HCT116 (cell line): Measurements from ENCODE around the gene TCHP. TPM values are rescaled to one million over a fixed set of nuclear protein-coding genes. Genes with fewer than 3 reads are reported as not detected.

Experiments used
- ATAC-seq: fragments of 200-7000 bp; cut with Tn5 transposase; 2 replicates; pipeline ENCODE4 v1.9.1; 2020; ENCODE audit warnings: mild to moderate bottlenecking, moderate library complexity
- BruUV-seq: library from RNA; stranded (reverse); fragments of 400-500 nt; replicated peaks from 2 replicates; lab custom pipeline; 2021; lab: Mats Ljungman, UMichigan
- CTCF ChIA-PET: fragments of 300-600 bp; sonication (Branson Sonifier 250); formaldehyde crosslinking; loops from one replicate; lab custom pipeline; 2021; ENCODE audit warnings: antibody characterized with exemption; lab: Charles Lee
- POLR2A ChIA-PET: fragments of 300-600, 350-600 bp; sonication (Branson Sonifier 250); formaldehyde crosslinking; loops from one replicate; lab custom pipeline; 2021; ENCODE audit warnings: antibody characterized with exemption; lab: Charles Lee
- RAD21 ChIA-PET, 2 experiments: fragments of 300-600 bp; sonication (Branson Sonifier 250); formaldehyde crosslinking; loops; one replicate each; lab custom pipeline; 2023; ENCODE audit warnings: low total read pairs in 2 of 2; ENCODE audit not compliant: uncharacterized antibody in 2 of 2, unreplicated experiment in 2 of 2, low non-redundant PET in 1 of 2; lab: Charles Lee
- DNase-seq: peaks from one replicate; pipeline ENCODE4 v3.0.0-alpha.2; 2010; ENCODE audit warnings: low read depth, low spot score
- H2AFZ ChIP-seq: fragments of 200-600 bp; shearing (Covaris generic), sonication (generic); 2 replicates; pipeline ENCODE4 v1.6.1; 2017; ENCODE audit warnings: low read depth, mixed run types, mixed read lengths, antibody characterized with exemption, low read length; ENCODE audit not compliant: poor library complexity, severe bottlenecking
- H3K27ac ChIP-seq: 2 replicates; pipeline ENCODE4 v1.5.1; 2012; ENCODE audit warnings: low read depth, low read length
- H3K27me3 ChIP-seq: fragments of 200-600 bp; sonication (generic); 2 replicates; pipeline ENCODE4 v1.6.1; 2016; ENCODE audit warnings: mixed run types, low read length, mixed read lengths; ENCODE audit not compliant: insufficient read depth
- H3K36me3 ChIP-seq, 2 experiments: fragments of 200-500 bp in 1 of 2; fragments of 200-600 bp in 1 of 2; sonication (Bioruptor generic) in 1 of 2; sonication (generic) in 1 of 2; 2 replicates each; pipeline versions ENCODE4 v1.5.1 to v1.6.1; 2014 to 2016; ENCODE audit warnings: low read length in 2 of 2, inconsistent platforms in 1 of 2, mixed read lengths in 1 of 2, mixed run types in 1 of 2; ENCODE audit not compliant: insufficient read depth in 2 of 2, control insufficient read depth in 1 of 2
- H3K4me1 ChIP-seq, 2 experiments: fragments of 200-600 bp in 1 of 2; sonication (generic) in 1 of 2; 2 replicates each; pipeline versions ENCODE4 v1.5.1 to v1.6.1; 2012 to 2017; ENCODE audit warnings: low read length in 2 of 2, inconsistent platforms in 1 of 2, mild to moderate bottlenecking in 1 of 2, mixed read lengths in 1 of 2, mixed run types in 1 of 2, moderate library complexity in 1 of 2; ENCODE audit not compliant: insufficient read depth in 2 of 2, control insufficient read depth in 1 of 2
- H3K4me2 ChIP-seq: fragments of 200-600 bp; sonication (generic); 2 replicates; pipeline ENCODE4 v1.6.1; 2017; ENCODE audit warnings: mixed run types, low read length, mixed read lengths
- H3K4me3 ChIP-seq, 2 experiments: fragments of 200-600 bp in 1 of 2; sonication (generic) in 1 of 2; replicated peaks in 1 of 2; 2 replicates each; pipeline ENCODE4 v1.5.1; 2011 to 2016; ENCODE audit warnings: low read length in 2 of 2, control low read depth in 1 of 2, low read depth in 1 of 2, mild to moderate bottlenecking in 1 of 2, mixed read lengths in 1 of 2, mixed run types in 1 of 2
- H3K79me2 ChIP-seq: fragments of 200-600 bp; sonication (generic); 2 replicates; pipeline ENCODE4 v1.6.1; 2017; ENCODE audit warnings: mild to moderate bottlenecking, mixed run types, low read length, moderate library complexity, mixed read lengths; ENCODE audit not compliant: insufficient read depth
- H3K9ac ChIP-seq: fragments of 200-600 bp; sonication (generic); 2 replicates; pipeline ENCODE4 v1.6.1; 2016; ENCODE audit warnings: low read length, mixed read lengths
- H3K9me2 ChIP-seq: fragments of 200-600 bp; sonication (generic), shearing (Covaris generic); 2 replicates; pipeline ENCODE4 v1.6.1; 2017; ENCODE audit warnings: mixed run types, mild to moderate bottlenecking, moderate library complexity; ENCODE audit not compliant: insufficient read depth
- H3K9me3 ChIP-seq, 2 experiments: fragments of 200-500 bp in 1 of 2; fragments of 200-600 bp in 1 of 2; sonication (Bioruptor generic) in 1 of 2; sonication (generic) in 1 of 2; 2 replicates each; pipeline ENCODE4 v1.6.1; 2014 to 2017; ENCODE audit warnings: low read length in 2 of 2, mixed read lengths in 2 of 2, inconsistent platforms in 1 of 2, low read depth in 1 of 2, mild to moderate bottlenecking in 1 of 2, mixed run types in 1 of 2, moderate library complexity in 1 of 2; ENCODE audit not compliant: control insufficient read depth in 1 of 2, insufficient read depth in 1 of 2
- H4K20me1 ChIP-seq: fragments of 200-600 bp; sonication (generic), shearing (Covaris generic); 2 replicates; pipeline ENCODE4 v1.6.1; 2017; ENCODE audit warnings: mixed run types, mild to moderate bottlenecking, moderate library complexity; ENCODE audit not compliant: insufficient read depth
- EZH2 ChIP-seq: fragments of 200-600 bp; sonication (generic); IDR thresholded peaks from 2 replicates; pipeline ENCODE4 v1.6.1; 2017; ENCODE audit warnings: antibody characterized with exemption, mixed run types
- JUND ChIP-seq: IDR thresholded peaks from 2 replicates; pipeline ENCODE4 v1.6.1; 2012
- SRF ChIP-seq: IDR thresholded peaks from 2 replicates; pipeline ENCODE4 v1.6.1; 2012; ENCODE audit warnings: low read depth
- TCF7L2 ChIP-seq: IDR thresholded peaks from 2 replicates; pipeline ENCODE4 v1.7.0; 2011; ENCODE audit warnings: borderline replicate concordance, inconsistent platforms; ENCODE audit not compliant: insufficient read depth, insufficient read length; ENCODE audit errors: extremely low read depth
- ZNF274 ChIP-seq: fragments of 200-500 bp; sonication (Bioruptor generic); IDR thresholded peaks from 2 replicates; pipeline ENCODE4 v1.6.1; 2014; ENCODE audit warnings: mild to moderate bottlenecking, low read depth, low read length, inconsistent platforms
- intact Hi-C: fragments of 100-400 bp; cut with micrococcal nuclease; formaldehyde crosslinking; loops from 2 replicates; pipeline ENCODE4 v1.10.0; 2022
- total RNA-seq: library from RNA; stranded (reverse); gene quantifications from one replicate; pipeline ENCODE4 v1.2.1, GENCODE V29; 2021; ENCODE audit not compliant: unreplicated experiment
- TF ChIP-seq, protein P1 (sequence below): IDR thresholded peaks from 2 replicates; pipeline ENCODE4 v1.6.1; 2012
- TF ChIP-seq, protein P2 (sequence below): IDR thresholded peaks from 2 replicates; pipeline ENCODE4 v1.6.1; 2012
- TF ChIP-seq, protein P3 (sequence below): IDR thresholded peaks from 2 replicates; pipeline ENCODE4 v1.6.1; 2011; ENCODE audit warnings: mild to moderate bottlenecking, low read length, moderate library complexity; ENCODE audit not compliant: insufficient replicate concordance; ENCODE audit errors: extremely low read depth
- TF ChIP-seq, protein P4 (sequence below), 3 experiments: fragments of 200-600 bp in 1 of 3; sonication (generic) in 1 of 3; IDR thresholded peaks in 2 of 3; conservative IDR thresholded peaks in 1 of 3; 2 replicates each; pipeline ENCODE4 v1.5.1; 2012 to 2017; ENCODE audit warnings: low read depth in 2 of 3, low read length in 2 of 3, antibody characterized with exemption in 1 of 3, borderline replicate concordance in 1 of 3, control low read depth in 1 of 3, mild to moderate bottlenecking in 1 of 3, mixed read lengths in 1 of 3, mixed run types in 1 of 3, moderate library complexity in 1 of 3; ENCODE audit not compliant: insufficient read depth in 1 of 3

Gene TCHP
- total RNA-seq, 1 experiment from 2014 or later: 17.3 TPM

DNA sequence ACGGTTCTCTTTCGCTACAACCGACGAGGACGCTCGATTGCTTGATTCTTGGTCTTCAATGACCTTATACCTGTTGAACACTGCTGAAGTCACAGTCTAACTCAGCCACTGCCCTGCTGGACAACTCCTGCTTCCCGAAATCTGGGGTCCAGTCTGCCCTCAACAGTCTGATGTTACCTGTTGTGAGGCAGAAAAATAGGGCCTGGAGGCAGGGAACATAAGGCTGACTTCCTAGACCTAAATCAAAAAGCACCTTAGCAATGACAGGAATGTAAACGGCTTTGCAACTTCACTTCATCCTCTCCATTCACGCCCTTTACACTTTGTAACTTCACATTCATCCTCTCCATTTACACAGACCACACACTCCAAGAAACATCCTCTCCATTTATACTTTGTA, 19.1 kb upstream of the TCHP start:
- no peaks in the 10 kb centered on the region for H3K9me2 ChIP-seq
- H3K4me2 ChIP-seq: peak overlapping the region; percentile 95
- peak overlapping the region; percentile 53 to 79 for H3K4me3 ChIP-seq
- H3K36me3 ChIP-seq: no peaks in the 10 kb centered on the region
- intact Hi-C loops: loop anchor here (2.0 kb wide), 1 partner anchor 76 kb away; no protein-coding TSS in a partner anchor
- no peak for TF ChIP-seq TCF7L2
- TF ChIP-seq ZNF274: no peak
- TF ChIP-seq JUND: no peak
- no peak for TF ChIP-seq EZH2
- TF ChIP-seq, protein P1, sequence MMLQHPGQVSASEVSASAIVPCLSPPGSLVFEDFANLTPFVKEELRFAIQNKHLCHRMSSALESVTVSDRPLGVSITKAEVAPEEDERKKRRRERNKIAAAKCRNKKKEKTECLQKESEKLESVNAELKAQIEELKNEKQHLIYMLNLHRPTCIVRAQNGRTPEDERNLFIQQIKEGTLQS: no peak
- no peak for TF ChIP-seq SRF
- TF ChIP-seq, all 23 proteins: peak for 0
- CTCF ChIA-PET: interaction anchor here (0.6 kb wide), 1 partner anchor 160 kb away, joined by 3 read pairs; no protein-coding TSS in a partner anchor
- H3K27me3 ChIP-seq: no peaks in the 10 kb centered on the region
- POLR2A ChIA-PET: no interaction called here
- peak overlapping the region; percentile 63 for H3K9ac ChIP-seq
- RAD21 ChIA-PET: no interaction called here
- peaks cover 27% of the 10 kb centered on the region for H3K79me2 ChIP-seq
- H2AFZ ChIP-seq: peak overlapping the region; percentile 82
- DNase-seq (no peak), ATAC-seq (peak; percentile 1; the same call in 1 of the 2 replicates)
- H3K4me1 ChIP-seq: peaks cover 10 to 34% of the 10 kb centered on the region in 2 experiments
- no peaks in the 10 kb centered on the region for H4K20me1 ChIP-seq
- TSS peak; percentile 69 for BruUV-seq
- H3K27ac ChIP-seq: no peak overlapping the region; the same call in 1 of the 2 replicates
- no peaks in the 10 kb centered on the region for H3K9me3 ChIP-seq

DNA sequence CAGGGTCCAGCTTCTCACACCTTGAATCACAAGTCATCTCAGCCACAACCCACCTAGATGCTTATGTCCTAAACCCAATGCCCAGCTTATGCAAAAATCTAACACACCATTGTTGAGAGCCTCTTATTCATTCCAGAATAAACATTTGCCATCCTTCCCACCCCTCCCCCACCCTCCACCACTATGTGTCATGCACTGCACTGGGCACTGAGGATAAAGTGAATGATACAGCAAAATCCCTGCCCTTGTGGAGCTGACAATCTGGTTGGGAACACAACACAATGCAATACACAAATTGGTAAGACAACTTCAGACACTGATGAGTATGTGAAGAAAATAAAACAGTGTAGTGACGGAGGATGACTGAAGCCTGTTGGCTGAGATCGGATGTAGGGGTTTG, 18.3 kb upstream of the TCHP start:
- intact Hi-C loops: loop anchor here (2.0 kb wide), 1 partner anchor 77 kb away; no protein-coding TSS in a partner anchor
- Histone ChIP-seq H3K9me3 (no peaks in the 10 kb centered on the region), H3K27me3 (no peaks in the 10 kb centered on the region), H3K27ac (no peak overlapping the region), H3K79me2 (peaks cover 27% of the 10 kb centered on the region), H3K36me3 (no peaks in the 10 kb centered on the region), H3K9me2 (no peaks in the 10 kb centered on the region), H2AFZ (no peak overlapping the region), H3K9ac (no peak overlapping the region), H3K4me2 (peak overlapping the region; percentile 95; the same call in 1 of the 2 replicates), H3K4me1 (peaks cover 9 to 33% of the 10 kb centered on the region in 2 experiments), H4K20me1 (no peaks in the 10 kb centered on the region), H3K4me3 (no peak overlapping the region)
- no peak for DNase-seq
- no TSS peak for BruUV-seq
- ChIA-PET RAD21 (no interaction called here), CTCF (interaction anchor here (0.6 kb wide), 1 partner anchor 160 kb away, joined by 3 read pairs; no protein-coding TSS in a partner anchor), POLR2A (no interaction called here)
- TF ChIP-seq, protein P2, sequence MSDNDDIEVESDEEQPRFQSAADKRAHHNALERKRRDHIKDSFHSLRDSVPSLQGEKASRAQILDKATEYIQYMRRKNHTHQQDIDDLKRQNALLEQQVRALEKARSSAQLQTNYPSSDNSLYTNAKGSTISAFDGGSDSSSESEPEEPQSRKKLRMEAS: no peak
- TF ChIP-seq, protein P3, sequence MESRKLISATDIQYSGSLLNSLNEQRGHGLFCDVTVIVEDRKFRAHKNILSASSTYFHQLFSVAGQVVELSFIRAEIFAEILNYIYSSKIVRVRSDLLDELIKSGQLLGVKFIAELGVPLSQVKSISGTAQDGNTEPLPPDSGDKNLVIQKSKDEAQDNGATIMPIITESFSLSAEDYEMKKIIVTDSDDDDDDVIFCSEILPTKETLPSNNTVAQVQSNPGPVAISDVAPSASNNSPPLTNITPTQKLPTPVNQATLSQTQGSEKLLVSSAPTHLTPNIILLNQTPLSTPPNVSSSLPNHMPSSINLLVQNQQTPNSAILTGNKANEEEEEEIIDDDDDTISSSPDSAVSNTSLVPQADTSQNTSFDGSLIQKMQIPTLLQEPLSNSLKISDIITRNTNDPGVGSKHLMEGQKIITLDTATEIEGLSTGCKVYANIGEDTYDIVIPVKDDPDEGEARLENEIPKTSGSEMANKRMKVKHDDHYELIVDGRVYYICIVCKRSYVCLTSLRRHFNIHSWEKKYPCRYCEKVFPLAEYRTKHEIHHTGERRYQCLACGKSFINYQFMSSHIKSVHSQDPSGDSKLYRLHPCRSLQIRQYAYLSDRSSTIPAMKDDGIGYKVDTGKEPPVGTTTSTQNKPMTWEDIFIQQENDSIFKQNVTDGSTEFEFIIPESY: no peak
- TF ChIP-seq, protein P4, sequence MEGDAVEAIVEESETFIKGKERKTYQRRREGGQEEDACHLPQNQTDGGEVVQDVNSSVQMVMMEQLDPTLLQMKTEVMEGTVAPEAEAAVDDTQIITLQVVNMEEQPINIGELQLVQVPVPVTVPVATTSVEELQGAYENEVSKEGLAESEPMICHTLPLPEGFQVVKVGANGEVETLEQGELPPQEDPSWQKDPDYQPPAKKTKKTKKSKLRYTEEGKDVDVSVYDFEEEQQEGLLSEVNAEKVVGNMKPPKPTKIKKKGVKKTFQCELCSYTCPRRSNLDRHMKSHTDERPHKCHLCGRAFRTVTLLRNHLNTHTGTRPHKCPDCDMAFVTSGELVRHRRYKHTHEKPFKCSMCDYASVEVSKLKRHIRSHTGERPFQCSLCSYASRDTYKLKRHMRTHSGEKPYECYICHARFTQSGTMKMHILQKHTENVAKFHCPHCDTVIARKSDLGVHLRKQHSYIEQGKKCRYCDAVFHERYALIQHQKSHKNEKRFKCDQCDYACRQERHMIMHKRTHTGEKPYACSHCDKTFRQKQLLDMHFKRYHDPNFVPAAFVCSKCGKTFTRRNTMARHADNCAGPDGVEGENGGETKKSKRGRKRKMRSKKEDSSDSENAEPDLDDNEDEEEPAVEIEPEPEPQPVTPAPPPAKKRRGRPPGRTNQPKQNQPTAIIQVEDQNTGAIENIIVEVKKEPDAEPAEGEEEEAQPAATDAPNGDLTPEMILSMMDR (IDR thresholded peaks at IDR 0.05 in 2 of 3, conservative IDR thresholded peaks at IDR 0.05 in 1 of 3; ENCODE audit: borderline replicate concordance in 1 of 3, insufficient read depth in 1 of 3, low read depth in 2 of 3, low read length in 2 of 3): no peak
- no peak for ATAC-seq
